Uterus (tissue), 4 donors: ENCODE results near the gene DENND4C. TPM values are rescaled to one million over a fixed set of nuclear protein-coding genes. Genes with fewer than 3 reads are reported as not detected.
"Not testable (repeated sequence)": the region's sequence is repeated elsewhere in the genome, so short reads cannot be mapped to it uniquely, and the experiment has no call there.

Experiments
- DNase-seq, 2 donors: peaks; one replicate each; pipeline ENCODE4 v3.0.0-alpha.2; 2019 to 2020
- H3K27ac ChIP-seq, 2 donors: fragments of 200-600 bp; sonication (generic); 1 replicate in 1 of 2; 2 replicates in 1 of 2; pipeline ENCODE4 v1.5.1; 2016 to 2018
- H3K27me3 ChIP-seq, 2 donors: fragments of 200-600 bp; sonication (generic); one replicate each; pipeline ENCODE4 v1.5.1; 2018 to 2019; ENCODE audit warnings: control low read depth in 1 of 2
- H3K36me3 ChIP-seq, 2 donors: fragments of 200-600 bp; sonication (generic); one replicate each; pipeline ENCODE4 v1.5.1; 2019; ENCODE audit warnings: control low read depth in 1 of 2
- H3K4me1 ChIP-seq, 2 donors: fragments of 200-600 bp; sonication (generic); one replicate each; pipeline ENCODE4 v1.5.1; 2018 to 2019; ENCODE audit warnings: control low read depth in 1 of 2
- H3K4me3 ChIP-seq, 2 donors: fragments of 200-600 bp; sonication (generic); 1 replicate in 1 of 2; 2 replicates in 1 of 2; pipeline ENCODE4 v1.5.1; 2018 to 2019; ENCODE audit warnings: mild to moderate bottlenecking in 1 of 2
- H3K9me3 ChIP-seq, 2 donors: fragments of 200-600 bp; sonication (generic); one replicate each; pipeline ENCODE4 v1.5.1; 2019; ENCODE audit warnings: control low read depth in 1 of 2
- CTCF ChIP-seq, 4 experiments: fragments of 200-600 bp in 2 of 4; fragments of 450-650 bp in 2 of 4; sonication (generic) in 2 of 4; IDR thresholded peaks; one replicate each; pipeline ENCODE4 v1.5.1; 2016 to 2019; ENCODE audit warnings: antibody characterized with exemption in 4 of 4, mild to moderate bottlenecking in 2 of 4, moderate library complexity in 1 of 4
- POLR2A ChIP-seq, 2 donors: fragments of 450-650 bp; IDR thresholded peaks; one replicate each; pipeline ENCODE4 v1.6.1; 2016; ENCODE audit warnings: antibody characterized with exemption in 2 of 2, mild to moderate bottlenecking in 1 of 2, moderate library complexity in 1 of 2
- intact Hi-C: fragments of 100-400 bp; cut with DNase I; formaldehyde crosslinking; loops from one replicate; pipeline ENCODE4 v1.15.1; 2023; ENCODE audit warnings: low total_unique reads
- total RNA-seq, 4 donors: library from RNA; depleted of rRNA in 3 of 4; stranded (reverse); fragments of >200 nt in 3 of 4; gene quantifications; one replicate each; pipeline versions ENCODE4 v1.1.0 to v1.2.4, GENCODE V29; 2014 to 2023
- donor health status: DM: yes; HTN: yes; CAD: no.

DENND4C gene
- total RNA-seq, 4 donors from 2014 or later = 101 to 161 (median 133) TPM

- no peaks in the 10 kb centered on the region for H3K36me3 ChIP-seq
- H3K27ac ChIP-seq = no peak overlapping the region
- no peaks in the 10 kb centered on the region for H3K9me3 ChIP-seq
- no peak for DNase-seq
- no peak for TF ChIP-seq POLR2A (IDR thresholded peaks at IDR 0.05)
- no peak for TF ChIP-seq CTCF (IDR thresholded peaks at IDR 0.05)
- peaks cover 0 to 5% of the 10 kb centered on the region in 2 donors for H3K4me1 ChIP-seq
- H3K4me3 ChIP-seq = no peak overlapping the region
- no peaks in the 10 kb centered on the region for H3K27me3 ChIP-seq
- intact Hi-C loops = no loop called here
Observed at GRCh38 chr9:19243366-19244033, 13.0 kb downstream of the DENND4C start.

GRCh38 chr9:19246891-19247290 lies 16.4 kb downstream of the DENND4C start:
- H3K27me3 ChIP-seq = no peaks in the 10 kb centered on the region
- H3K27ac ChIP-seq = no peak overlapping the region
- no peak for DNase-seq
- peaks cover 0 to 5% of the 10 kb centered on the region in 2 donors for H3K4me1 ChIP-seq
- intact Hi-C loops = no loop called here
- TF ChIP-seq POLR2A (IDR thresholded peaks at IDR 0.05) (no peak), CTCF (IDR thresholded peaks at IDR 0.05) (no peak)
- no peaks in the 10 kb centered on the region for H3K36me3 ChIP-seq
- H3K4me3 ChIP-seq = no peak overlapping the region
- H3K9me3 ChIP-seq = no peaks in the 10 kb centered on the region

GRCh38 chr9:19247420-19247819 lies 16.9 kb downstream of the DENND4C start:
- no peak overlapping the region for H3K27ac ChIP-seq
- H3K36me3 ChIP-seq = no peaks in the 10 kb centered on the region
- intact Hi-C loops = no loop called here
- no peak for TF ChIP-seq POLR2A (IDR thresholded peaks at IDR 0.05)
- no peak for TF ChIP-seq CTCF (IDR thresholded peaks at IDR 0.05)
- H3K9me3 ChIP-seq = no peaks in the 10 kb centered on the region
- H3K4me3 ChIP-seq = no peak overlapping the region
- peaks cover 0 to 5% of the 10 kb centered on the region in 2 donors for H3K4me1 ChIP-seq
- no peaks in the 10 kb centered on the region for H3K27me3 ChIP-seq
- DNase-seq = no peak

- H3K9me3 ChIP-seq, H3K27me3 ChIP-seq, DNase-seq, H3K4me3 ChIP-seq, H3K4me1 ChIP-seq, H3K36me3 ChIP-seq, H3K27ac ChIP-seq, intact Hi-C loops: not testable (repeated sequence)
Observed at GRCh38 chr9:19250346-19250745, 19.9 kb downstream of the DENND4C start.

GRCh38 chr9:19251203-19251602 lies 20.7 kb downstream of the DENND4C start:
- H3K4me1 ChIP-seq, H3K36me3 ChIP-seq, H3K27ac ChIP-seq, DNase-seq, intact Hi-C loops, H3K4me3 ChIP-seq, H3K27me3 ChIP-seq, H3K9me3 ChIP-seq: not testable (repeated sequence)

GRCh38 chr9:19251622-19252021 lies 21.1 kb downstream of the DENND4C start:
- H3K9me3 ChIP-seq, intact Hi-C loops, H3K27me3 ChIP-seq, H3K4me3 ChIP-seq, H3K27ac ChIP-seq, H3K36me3 ChIP-seq, DNase-seq, H3K4me1 ChIP-seq: not testable (repeated sequence)
